HepG2 (cell line): ENCODE data around the gene TDP2.

Source experiments
- ETS1 ChIP-seq: sonication (generic); formaldehyde crosslinking; IDR thresholded peaks from 2 replicates; pipeline ENCODE4 v1.4.0; 2020; ENCODE audit warnings: missing genetic modification reagents
- EZH2 ChIP-seq: conservative IDR thresholded peaks from 2 replicates; pipeline ENCODE4 v1.6.1; 2012; ENCODE audit warnings: mild to moderate bottlenecking, low read depth, low read length, moderate library complexity
- MXI1 ChIP-seq: IDR thresholded peaks from 3 replicates; pipeline ENCODE4 v1.6.1; 2012; ENCODE audit warnings: low read depth, low read length, inconsistent platforms, borderline replicate concordance
- MYNN ChIP-seq: sonication (generic); formaldehyde crosslinking; IDR thresholded peaks from 2 replicates; pipeline ENCODE4 v1.4.0; 2020; ENCODE audit warnings: mild to moderate bottlenecking, low read depth, missing genetic modification reagents
- NFKBIZ ChIP-seq: IDR thresholded peaks from 2 replicates; pipeline ENCODE4 v1.6.1; 2018; ENCODE audit warnings: missing genetic modification reagents, missing compliant biosample characterization
- POLR2A ChIP-seq, 2 experiments: IDR thresholded peaks; 2 replicates each; pipeline ENCODE4 v1.6.1; 2011; ENCODE audit warnings: low read depth in 2 of 2, low read length in 2 of 2, mild to moderate bottlenecking in 1 of 2, moderate library complexity in 1 of 2; ENCODE audit not compliant: insufficient read depth in 1 of 2
- PRMT3 ChIP-seq: sonication (generic); formaldehyde crosslinking; IDR thresholded peaks from 2 replicates; pipeline ENCODE4 v1.8.1; 2022; ENCODE audit warnings: low read depth, mild to moderate bottlenecking, moderate library complexity, missing genetic modification reagents, borderline replicate concordance
- RBFOX2 ChIP-seq: fragments of 200-400 bp; formaldehyde crosslinking; IDR thresholded peaks from 2 replicates; pipeline ENCODE4 v1.6.1; 2017; ENCODE audit warnings: low read depth, mild to moderate bottlenecking, low read length
- SMAD9 ChIP-seq: sonication (generic); formaldehyde crosslinking; IDR thresholded peaks from 2 replicates; pipeline ENCODE4 v1.5.1; 2020; ENCODE audit warnings: mild to moderate bottlenecking, missing genetic modification reagents
- TGIF2 ChIP-seq: IDR thresholded peaks from 2 replicates; pipeline ENCODE4 v1.6.1; 2016; ENCODE audit warnings: control low read depth, missing compliant biosample characterization
- ZNF281 ChIP-seq: sonication (generic); formaldehyde crosslinking; IDR thresholded peaks from 2 replicates; pipeline ENCODE4 v1.4.0; 2020; ENCODE audit warnings: missing genetic modification reagents, borderline replicate concordance
- TF ChIP-seq, protein P1 (sequence below): sonication (generic); formaldehyde crosslinking; IDR thresholded peaks from 2 replicates; pipeline ENCODE4 v1.5.0; 2020; ENCODE audit warnings: mild to moderate bottlenecking, missing genetic modification reagents, moderate library complexity

DNA sequence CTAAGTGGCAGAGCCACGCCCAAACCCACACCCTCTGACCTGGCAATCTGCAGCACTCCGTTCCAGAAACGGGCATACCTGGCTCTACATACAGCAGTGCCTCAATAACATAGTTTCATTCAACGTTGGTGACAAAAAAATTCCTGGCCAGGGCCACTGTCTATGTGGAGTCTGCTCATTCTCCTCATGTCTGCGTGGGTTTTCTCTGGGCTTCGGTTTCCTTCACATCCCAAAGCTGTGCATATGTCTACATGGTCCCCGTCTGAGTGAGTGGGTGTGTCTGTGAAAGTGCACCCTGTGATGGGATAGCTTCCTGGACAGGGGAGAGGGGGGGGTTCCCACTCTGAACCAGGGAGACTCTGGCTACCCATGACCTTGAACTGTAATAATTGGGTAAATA lies 22.8 kb downstream of the TDP2 start:
- TF ChIP-seq SMAD9 (CRISPR knock-in tag) (no peak), TGIF2 (CRISPR knock-in tag) (no peak), ETS1 (CRISPR knock-in tag) (no peak), POLR2A (IDR thresholded peaks at IDR 0.05; ENCODE audit: insufficient read depth in 1 of 2, low read depth in 2 of 2, low read length in 2 of 2) (no peak), ZNF281 (CRISPR knock-in tag) (no peak), MYNN (CRISPR knock-in tag) (no peak), RBFOX2 (no peak), NFKBIZ (no peak), MXI1 (no peak), PRMT3 (no peak), EZH2 (no peak)
- TF ChIP-seq, protein P1, sequence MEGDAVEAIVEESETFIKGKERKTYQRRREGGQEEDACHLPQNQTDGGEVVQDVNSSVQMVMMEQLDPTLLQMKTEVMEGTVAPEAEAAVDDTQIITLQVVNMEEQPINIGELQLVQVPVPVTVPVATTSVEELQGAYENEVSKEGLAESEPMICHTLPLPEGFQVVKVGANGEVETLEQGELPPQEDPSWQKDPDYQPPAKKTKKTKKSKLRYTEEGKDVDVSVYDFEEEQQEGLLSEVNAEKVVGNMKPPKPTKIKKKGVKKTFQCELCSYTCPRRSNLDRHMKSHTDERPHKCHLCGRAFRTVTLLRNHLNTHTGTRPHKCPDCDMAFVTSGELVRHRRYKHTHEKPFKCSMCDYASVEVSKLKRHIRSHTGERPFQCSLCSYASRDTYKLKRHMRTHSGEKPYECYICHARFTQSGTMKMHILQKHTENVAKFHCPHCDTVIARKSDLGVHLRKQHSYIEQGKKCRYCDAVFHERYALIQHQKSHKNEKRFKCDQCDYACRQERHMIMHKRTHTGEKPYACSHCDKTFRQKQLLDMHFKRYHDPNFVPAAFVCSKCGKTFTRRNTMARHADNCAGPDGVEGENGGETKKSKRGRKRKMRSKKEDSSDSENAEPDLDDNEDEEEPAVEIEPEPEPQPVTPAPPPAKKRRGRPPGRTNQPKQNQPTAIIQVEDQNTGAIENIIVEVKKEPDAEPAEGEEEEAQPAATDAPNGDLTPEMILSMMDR, result no peak
